Breast epithelium (tissue), 4 donors: ENCODE data around the gene GRM4. TPM values are rescaled to one million over a fixed set of nuclear protein-coding genes. Genes with fewer than 3 reads are reported as not detected.
"Not testable (repeated sequence)": the region's sequence is repeated elsewhere in the genome, so short reads cannot be mapped to it uniquely, and the experiment has no call there.

Experiments
- DNase-seq, 2 donors: peaks; one replicate each; pipeline ENCODE4 v3.0.0-alpha.2; 2019; ENCODE audit warnings: low spot score in 2 of 2
- H3K27ac ChIP-seq, 2 donors: fragments of 200-600 bp; sonication (generic) in 1 of 2; one replicate each; pipeline ENCODE4 v1.5.1; 2016 to 2019; ENCODE audit warnings: mild to moderate bottlenecking in 1 of 2
- H3K27me3 ChIP-seq, 2 donors: fragments of 200-600 bp; sonication (generic) in 1 of 2; one replicate each; pipeline versions ENCODE4 v1.5.1 to v1.6.0; 2017 to 2019; ENCODE audit warnings: control low read depth in 1 of 2, mild to moderate bottlenecking in 1 of 2
- H3K36me3 ChIP-seq: fragments of 200-600 bp; one replicate; pipeline ENCODE4 v1.5.1; 2019
- H3K4me1 ChIP-seq, 2 donors: fragments of 200-600 bp; sonication (generic); one replicate each; pipeline ENCODE4 v1.5.1; 2016 to 2019; ENCODE audit warnings: control low read depth in 1 of 2
- H3K4me3 ChIP-seq, 3 donors: fragments of 200-600 bp; sonication (generic); 1 replicate in 2 of 3; 2 replicates in 1 of 3; pipeline ENCODE4 v1.5.1; 2016 to 2019; ENCODE audit warnings: mild to moderate bottlenecking in 3 of 3, moderate library complexity in 2 of 3
- H3K9me3 ChIP-seq, 2 donors: fragments of 200-600 bp; sonication (generic) in 1 of 2; one replicate each; pipeline ENCODE4 v1.5.1; 2016 to 2019; ENCODE audit warnings: control low read depth in 1 of 2
- CTCF ChIP-seq, 3 donors: fragments of 450-650 bp; IDR thresholded peaks; one replicate each; pipeline ENCODE4 v1.5.1; 2016 to 2017; ENCODE audit warnings: antibody characterized with exemption in 3 of 3, mild to moderate bottlenecking in 3 of 3, moderate library complexity in 3 of 3
- POLR2A ChIP-seq: fragments of 450-650 bp; IDR thresholded peaks from one replicate; pipeline ENCODE4 v1.6.1; 2016; ENCODE audit warnings: antibody characterized with exemption, mild to moderate bottlenecking, moderate library complexity
- POLR2AphosphoS5 ChIP-seq, 3 donors: sonication (generic); formaldehyde crosslinking; IDR thresholded peaks; one replicate each; pipeline ENCODE4 v1.6.1; 2017; ENCODE audit warnings: antibody characterized with exemption in 3 of 3
- intact Hi-C: fragments of 100-400 bp; cut with DNase I; formaldehyde crosslinking; loops from one replicate; pipeline ENCODE4 v1.15.1; 2023; ENCODE audit warnings: low total_unique reads
- total RNA-seq, 3 donors: library from RNA; depleted of rRNA; stranded (reverse); fragments of >200 nt; gene quantifications; one replicate each; pipeline ENCODE4 v1.1.0, GENCODE V29; 2016

GRM4 gene
- not detected for total RNA-seq

GRCh38 chr6:34146021-34146782 is at the start of gene GRM4:
GRM4 (minus strand) TSS chr6:34146087; CDS start chr6:34133496, 12,591 bp downstream.
- intact Hi-C loops = no loop called here
- Histone ChIP-seq H3K4me3 (peak within 1 kb of the TSS; percentile 29 to 62 (median 45)), H3K36me3 (no peaks in the 10 kb centered on the region), H3K27me3 (peaks cover 7 to 56% of the 10 kb centered on the region in 2 donors), H3K9me3 (no peaks in the 10 kb centered on the region), H3K27ac (no peak within 1 kb of the TSS), H3K4me1 (peaks cover 15 to 16% of the 10 kb centered on the region in 2 donors)
- TF ChIP-seq CTCF (IDR thresholded peaks at IDR 0.05) = no peak
- no peak for TF ChIP-seq POLR2A
- TF ChIP-seq POLR2AphosphoS5 (IDR thresholded peaks at IDR 0.05) = no peak
- no peak for DNase-seq

GRCh38 chr6:34194772-34195171 is 48.9 kb upstream of the GRM4 start:
- TF ChIP-seq POLR2A = no peak
- TF ChIP-seq POLR2AphosphoS5 (IDR thresholded peaks at IDR 0.05) = no peak
- DNase-seq = no peak
- Histone ChIP-seq H3K4me3 (no peak overlapping the region), H3K27ac (no peak overlapping the region), H3K36me3 (no peaks in the 10 kb centered on the region), H3K9me3 (no peaks in the 10 kb centered on the region), H3K4me1 (no peaks in the 10 kb centered on the region), H3K27me3 (no peaks in the 10 kb centered on the region)
- intact Hi-C loops = no loop called here

GRCh38 chr6:34190504-34191122 is 44.7 kb upstream of the GRM4 start:
- Histone ChIP-seq H3K4me1 (no peaks in the 10 kb centered on the region), H3K9me3 (no peaks in the 10 kb centered on the region), H3K27ac (no peak overlapping the region), H3K36me3 (no peaks in the 10 kb centered on the region), H3K27me3 (no peaks in the 10 kb centered on the region), H3K4me3 (no peak overlapping the region)
- intact Hi-C loops = no loop called here
- no peak for DNase-seq
- no peak for TF ChIP-seq POLR2A
- no peak for TF ChIP-seq CTCF (IDR thresholded peaks at IDR 0.05)
- no peak for TF ChIP-seq POLR2AphosphoS5 (IDR thresholded peaks at IDR 0.05)

GRCh38 chr6:34189806-34190503 is 44.1 kb upstream of the GRM4 start:
- intact Hi-C loops = loop anchor here (5.0 kb wide), 1 partner anchor 1322 kb away; the partner anchor contains the start of gene TULP1
- no peaks in the 10 kb centered on the region for H3K4me1 ChIP-seq
- TF ChIP-seq POLR2AphosphoS5 (IDR thresholded peaks at IDR 0.05) (no peak), CTCF (IDR thresholded peaks at IDR 0.05) (no peak), POLR2A (no peak)

GRCh38 chr6:34184726-34185125 is 38.8 kb upstream of the GRM4 start:
- not testable (repeated sequence) for H3K4me3 ChIP-seq, H3K4me1 ChIP-seq, H3K9me3 ChIP-seq, H3K27ac ChIP-seq, H3K27me3 ChIP-seq, H3K36me3 ChIP-seq, DNase-seq
- intact Hi-C loops = loop anchor here (5.0 kb wide), 1 partner anchor 1328 kb away; the partner anchor contains the start of gene TULP1

More at GRCh38 chr6:34189806-34190503, 44.1 kb upstream of the GRM4 start:
- no peak for DNase-seq
- H3K9me3 ChIP-seq = no peaks in the 10 kb centered on the region
- H3K27ac ChIP-seq = no peak overlapping the region
- no peak overlapping the region for H3K4me3 ChIP-seq
- no peaks in the 10 kb centered on the region for H3K27me3 ChIP-seq
- no peaks in the 10 kb centered on the region for H3K36me3 ChIP-seq
